GM13976 (cell line): ENCODE results near the gene RTF1.

Source experiments
- DNase-seq: peaks from one replicate; pipeline ENCODE4 v3.0.0; 2012; ENCODE audit warnings: low spot score
- in situ Hi-C: fragments of 300-500 bp; cut with MboI; formaldehyde crosslinking; loops from one replicate; pipeline ENCODE4 v1.12.0; 2022; ENCODE audit warnings: low sequenced_read_pairs, mixed read lengths, inconsistent platforms; ENCODE audit not compliant: unreplicated experiment
- TF ChIP-seq, protein P1 (sequence below): IDR thresholded peaks from 2 replicates; pipeline ENCODE4 v1.5.1; 2012; ENCODE audit warnings: borderline replicate concordance, mild to moderate bottlenecking; ENCODE audit not compliant: insufficient read depth; ENCODE audit errors: extremely low read depth, missing control alignments, control extremely low read depth

RTF1 gene

DNA sequence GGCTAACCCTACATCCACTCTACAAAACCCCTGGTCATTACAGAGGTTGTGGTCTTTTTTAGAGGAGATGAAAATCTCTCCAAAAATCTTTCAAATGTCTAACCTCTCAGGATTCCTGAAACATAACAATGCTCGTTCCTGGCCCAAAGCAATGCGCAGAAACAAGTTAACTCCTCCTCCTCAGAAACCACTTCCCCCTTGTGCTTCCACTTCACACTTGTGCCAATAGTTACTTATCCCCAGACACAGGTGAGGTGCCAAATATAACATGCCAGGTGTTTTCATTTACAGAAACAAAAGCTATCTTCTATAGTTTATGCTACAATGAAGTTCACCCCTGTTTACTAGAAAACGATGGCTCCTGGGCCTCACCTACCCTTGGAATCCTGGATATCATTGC lies 20.8 kb upstream of the RTF1 start:
- TF ChIP-seq, protein P1, sequence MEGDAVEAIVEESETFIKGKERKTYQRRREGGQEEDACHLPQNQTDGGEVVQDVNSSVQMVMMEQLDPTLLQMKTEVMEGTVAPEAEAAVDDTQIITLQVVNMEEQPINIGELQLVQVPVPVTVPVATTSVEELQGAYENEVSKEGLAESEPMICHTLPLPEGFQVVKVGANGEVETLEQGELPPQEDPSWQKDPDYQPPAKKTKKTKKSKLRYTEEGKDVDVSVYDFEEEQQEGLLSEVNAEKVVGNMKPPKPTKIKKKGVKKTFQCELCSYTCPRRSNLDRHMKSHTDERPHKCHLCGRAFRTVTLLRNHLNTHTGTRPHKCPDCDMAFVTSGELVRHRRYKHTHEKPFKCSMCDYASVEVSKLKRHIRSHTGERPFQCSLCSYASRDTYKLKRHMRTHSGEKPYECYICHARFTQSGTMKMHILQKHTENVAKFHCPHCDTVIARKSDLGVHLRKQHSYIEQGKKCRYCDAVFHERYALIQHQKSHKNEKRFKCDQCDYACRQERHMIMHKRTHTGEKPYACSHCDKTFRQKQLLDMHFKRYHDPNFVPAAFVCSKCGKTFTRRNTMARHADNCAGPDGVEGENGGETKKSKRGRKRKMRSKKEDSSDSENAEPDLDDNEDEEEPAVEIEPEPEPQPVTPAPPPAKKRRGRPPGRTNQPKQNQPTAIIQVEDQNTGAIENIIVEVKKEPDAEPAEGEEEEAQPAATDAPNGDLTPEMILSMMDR: no peak
- DNase-seq: no peak
- in situ Hi-C loops: no loop called here

GRCh38 chr15:41401904-41402267 lies 15.0 kb upstream of the RTF1 start:
- in situ Hi-C loops: no loop called here
- DNase-seq: no peak
- TF ChIP-seq, protein P1: no peak

DNA sequence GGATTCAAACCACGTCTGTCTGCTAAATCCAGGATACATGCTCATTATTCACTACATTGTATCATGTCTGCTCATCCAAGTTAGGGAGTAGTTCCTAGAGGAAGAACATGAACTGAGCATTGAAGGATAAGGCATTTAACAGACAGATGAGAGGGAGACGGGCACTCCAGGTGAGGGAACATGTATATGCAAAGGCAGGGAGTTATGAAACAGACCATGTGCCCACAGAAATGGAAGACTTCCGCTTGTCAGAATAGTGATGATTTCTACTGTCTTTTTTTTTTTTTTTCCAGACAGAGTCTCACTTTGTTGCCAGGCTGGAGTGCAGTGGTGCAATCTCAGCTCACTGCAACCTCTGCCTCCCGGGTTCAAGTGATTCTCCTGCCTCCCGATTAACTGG lies 9.6 kb upstream of the RTF1 start:
- TF ChIP-seq, protein P1: no peak
- no peak for DNase-seq
- in situ Hi-C loops: no loop called here

- TF ChIP-seq, protein P1: no peak
- DNase-seq: no peak
- in situ Hi-C loops: no loop called here
Measured at GRCh38 chr15:41408234-41408641, 8.7 kb upstream of the RTF1 start.

DNA sequence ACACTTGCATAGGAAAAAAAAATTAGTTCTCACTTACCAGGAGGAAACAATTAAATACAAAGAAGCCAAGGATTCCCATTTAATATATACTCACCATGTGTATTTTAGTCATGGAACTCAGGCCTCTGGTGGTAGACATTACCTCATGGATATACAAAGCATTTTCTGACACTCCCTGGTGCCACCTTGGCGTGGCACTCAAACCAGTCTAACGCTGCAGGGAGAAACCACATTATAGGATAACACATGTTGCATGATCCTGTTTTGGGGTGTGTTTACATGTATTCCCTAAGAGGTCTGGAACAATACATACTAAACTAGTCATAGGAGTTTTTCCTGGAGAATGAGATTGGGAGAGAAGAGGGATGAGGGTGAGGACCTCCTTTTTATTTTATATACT lies 5.9 kb upstream of the RTF1 start:
- in situ Hi-C loops: no loop called here
- TF ChIP-seq, protein P1: no peak

DNA sequence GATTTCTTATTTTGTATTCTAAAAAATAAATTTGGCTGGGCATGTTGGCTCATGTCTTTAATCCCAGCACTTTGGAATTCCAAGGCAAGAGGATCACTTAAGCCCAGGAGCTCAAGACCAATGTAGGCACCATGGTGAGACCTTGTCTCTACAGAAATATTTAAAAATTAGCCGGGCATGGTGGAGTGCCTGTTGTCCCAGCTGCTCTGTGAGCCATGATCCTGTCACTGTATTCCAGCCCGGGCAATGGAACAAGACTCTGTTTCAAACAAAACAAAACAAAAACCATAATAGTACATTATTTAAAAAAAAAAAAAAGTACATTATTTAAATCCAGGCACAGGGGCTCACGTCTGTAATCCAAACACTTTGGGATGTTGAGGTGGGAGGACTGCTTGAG lies 5.5 kb upstream of the RTF1 start:
- TF ChIP-seq, protein P1: no peak
- in situ Hi-C loops: no loop called here
- DNase-seq: no peak

More for the DNA sequence above, 5.9 kb upstream of the RTF1 start:
- DNase-seq: no peak

DNA sequence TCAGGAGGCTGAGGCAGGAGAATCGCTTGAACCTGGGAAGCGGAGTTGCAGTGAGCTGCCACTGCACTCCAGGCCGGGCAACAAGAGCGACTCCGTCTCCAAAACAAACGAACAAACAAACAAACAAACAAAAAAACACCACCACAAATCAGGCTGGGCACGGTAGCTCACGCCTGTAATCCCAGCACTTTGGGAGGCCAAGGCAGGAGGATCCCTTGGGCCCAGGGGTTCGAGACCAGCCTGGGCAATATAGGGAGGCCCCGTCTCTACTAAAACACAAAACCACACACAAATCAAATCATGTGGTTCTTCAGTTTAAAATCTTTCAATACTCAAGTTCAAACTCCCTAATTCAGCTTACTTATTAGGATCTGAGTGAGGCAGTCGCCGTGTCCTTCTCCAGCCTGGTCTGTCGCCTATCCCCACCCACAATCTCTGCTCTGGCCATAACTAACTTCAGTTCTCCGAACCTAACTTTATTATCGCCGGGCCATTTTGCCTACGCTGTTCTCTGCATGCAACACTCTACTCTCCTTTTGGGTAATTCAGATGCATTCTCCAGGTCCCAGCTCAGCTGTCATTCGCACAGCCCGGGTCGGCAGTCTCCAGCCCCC lies 660 bp upstream of the RTF1 start:
- no peak for DNase-seq
- TF ChIP-seq, protein P1: no peak
- in situ Hi-C loops: no loop called here
